ENCODE results near the gene TMEM63C.

TMEM63C gene

GRCh38 chr14:77212943-77213678, 31.5 kb downstream of the TMEM63C start:
- ChIA-PET POLR2A (interaction anchor here (0.5 kb wide), 1 partner anchor 98 kb away, joined by 4 read pairs; no protein-coding TSS in a partner anchor), CTCF (interaction anchor here (0.7 to 3.9 kb wide), 23 partner anchors 9 to 246 kb away, joined by 3 to 24 read pairs (median 4); partner anchors contain the start of genes TMEM63C and ZDHHC22)
- no peak for TF ChIP-seq ZBTB7A (tag by site-specific recombination; IDR thresholded peaks at IDR 0.05; ENCODE audit: low read depth)
- no peak for TF ChIP-seq ZNF747 (tag by site-specific recombination; IDR thresholded peaks at IDR 0.05)
- no peak for TF ChIP-seq ZNF571 (tag by site-specific recombination; IDR thresholded peaks at IDR 0.05)
- no peak for TF ChIP-seq IKZF3 (tag by site-specific recombination; IDR thresholded peaks at IDR 0.05)
- no peak for TF ChIP-seq ZNF76 (tag by site-specific recombination; IDR thresholded peaks at IDR 0.05; ENCODE audit: borderline replicate concordance, low read depth)
- no peak for TF ChIP-seq ZNF19 (tag by site-specific recombination; IDR thresholded peaks at IDR 0.05; ENCODE audit: low read depth)
- no peak for TF ChIP-seq ZNF558 (tag by site-specific recombination; IDR thresholded peaks at IDR 0.05)
- TF ChIP-seq ZSCAN18 (tag by site-specific recombination; IDR thresholded peaks at IDR 0.05), result no peak
- TF ChIP-seq ZSCAN23 (tag by site-specific recombination; IDR thresholded peaks at IDR 0.05), result no peak
- peak; percentile 31; the same call in 1 of the 2 replicates for TF ChIP-seq EGR2 (tag by site-specific recombination; IDR thresholded peaks at IDR 0.05; ENCODE audit: low read depth)
- no peak for TF ChIP-seq ZNF223 (tag by site-specific recombination; IDR thresholded peaks at IDR 0.05)
- TF ChIP-seq CTCF (tag by site-specific recombination; IDR thresholded peaks at IDR 0.05), result peak; percentile 55; the same call in 1 of the 2 replicates
- TF ChIP-seq ZNF513 (tag by site-specific recombination; IDR thresholded peaks at IDR 0.05), result no peak
- TF ChIP-seq ZSCAN30 (tag by site-specific recombination; IDR thresholded peaks at IDR 0.05), result no peak
- no peak for TF ChIP-seq YY2 (tag by site-specific recombination; IDR thresholded peaks at IDR 0.05)
- TF ChIP-seq ZNF366 (tag by site-specific recombination; conservative IDR thresholded peaks at IDR 0.05), result no peak
- TF ChIP-seq, protein P1, sequence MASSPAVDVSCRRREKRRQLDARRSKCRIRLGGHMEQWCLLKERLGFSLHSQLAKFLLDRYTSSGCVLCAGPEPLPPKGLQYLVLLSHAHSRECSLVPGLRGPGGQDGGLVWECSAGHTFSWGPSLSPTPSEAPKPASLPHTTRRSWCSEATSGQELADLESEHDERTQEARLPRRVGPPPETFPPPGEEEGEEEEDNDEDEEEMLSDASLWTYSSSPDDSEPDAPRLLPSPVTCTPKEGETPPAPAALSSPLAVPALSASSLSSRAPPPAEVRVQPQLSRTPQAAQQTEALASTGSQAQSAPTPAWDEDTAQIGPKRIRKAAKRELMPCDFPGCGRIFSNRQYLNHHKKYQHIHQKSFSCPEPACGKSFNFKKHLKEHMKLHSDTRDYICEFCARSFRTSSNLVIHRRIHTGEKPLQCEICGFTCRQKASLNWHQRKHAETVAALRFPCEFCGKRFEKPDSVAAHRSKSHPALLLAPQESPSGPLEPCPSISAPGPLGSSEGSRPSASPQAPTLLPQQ (tag by site-specific recombination; IDR thresholded peaks at IDR 0.05), result no peak
- peak; percentile 36; the same call in 1 of the 2 replicates for TF ChIP-seq ZFHX2 (tag by site-specific recombination; conservative IDR thresholded peaks at IDR 0.05)
- no peak for TF ChIP-seq ZBTB1 (tag by site-specific recombination; IDR thresholded peaks at IDR 0.05)
- TF ChIP-seq PRDM1 (tag by site-specific recombination; IDR thresholded peaks at IDR 0.05), result peak; percentile 80
- no peak for TF ChIP-seq ZNF169 (tag by site-specific recombination; IDR thresholded peaks at IDR 0.05)
- peak; percentile 47 for TF ChIP-seq ZNF654 (tag by site-specific recombination; IDR thresholded peaks at IDR 0.05; ENCODE audit: low read depth)
- no peak for TF ChIP-seq ZNF426 (tag by site-specific recombination; IDR thresholded peaks at IDR 0.05)
- TF ChIP-seq ZNF394 (tag by site-specific recombination; IDR thresholded peaks at IDR 0.05; ENCODE audit: borderline replicate concordance), result no peak
- no peak for TF ChIP-seq ZNF629 (tag by site-specific recombination; IDR thresholded peaks at IDR 0.05)
- TF ChIP-seq ZXDB (tag by site-specific recombination; IDR thresholded peaks at IDR 0.05), result no peak
- TF ChIP-seq ZNF174 (tag by site-specific recombination; IDR thresholded peaks at IDR 0.05), result no peak
- peak; percentile 60 for TF ChIP-seq SCRT2 (tag by site-specific recombination; IDR thresholded peaks at IDR 0.05)

More at GRCh38 chr14:77212943-77213678, 31.5 kb downstream of the TMEM63C start:
- no peaks in the 10 kb centered on the region for H3K9me3 ChIP-seq (ENCODE audit: control insufficient read depth, insufficient read depth, low read depth, low read length)
- no peak overlapping the region for H3K27ac ChIP-seq (ENCODE audit: extremely low read depth, low read depth, low read length)
- H3K4me1 ChIP-seq (ENCODE audit: control insufficient read depth, insufficient read depth, low read length), result no peaks in the 10 kb centered on the region
- no peak overlapping the region for H3K4me3 ChIP-seq (ENCODE audit: low read depth, low read length)
- no peaks in the 10 kb centered on the region for H3K36me3 ChIP-seq (ENCODE audit: control insufficient read depth in 2 of 2, insufficient read depth in 1 of 2, low read length in 2 of 2)
